Kidney glomerular epithelial cell (primary cell): ENCODE data around the gene THEMIS2.
"Not testable (repeated sequence)": the region's sequence is repeated elsewhere in the genome, so short reads cannot be mapped to it uniquely, and the experiment has no call there.

ENCODE experiments used
- DNase-seq: peaks from one replicate; lab custom pipeline; 2025; lab: John Stamatoyannopoulos, UW

THEMIS2 gene

DNA sequence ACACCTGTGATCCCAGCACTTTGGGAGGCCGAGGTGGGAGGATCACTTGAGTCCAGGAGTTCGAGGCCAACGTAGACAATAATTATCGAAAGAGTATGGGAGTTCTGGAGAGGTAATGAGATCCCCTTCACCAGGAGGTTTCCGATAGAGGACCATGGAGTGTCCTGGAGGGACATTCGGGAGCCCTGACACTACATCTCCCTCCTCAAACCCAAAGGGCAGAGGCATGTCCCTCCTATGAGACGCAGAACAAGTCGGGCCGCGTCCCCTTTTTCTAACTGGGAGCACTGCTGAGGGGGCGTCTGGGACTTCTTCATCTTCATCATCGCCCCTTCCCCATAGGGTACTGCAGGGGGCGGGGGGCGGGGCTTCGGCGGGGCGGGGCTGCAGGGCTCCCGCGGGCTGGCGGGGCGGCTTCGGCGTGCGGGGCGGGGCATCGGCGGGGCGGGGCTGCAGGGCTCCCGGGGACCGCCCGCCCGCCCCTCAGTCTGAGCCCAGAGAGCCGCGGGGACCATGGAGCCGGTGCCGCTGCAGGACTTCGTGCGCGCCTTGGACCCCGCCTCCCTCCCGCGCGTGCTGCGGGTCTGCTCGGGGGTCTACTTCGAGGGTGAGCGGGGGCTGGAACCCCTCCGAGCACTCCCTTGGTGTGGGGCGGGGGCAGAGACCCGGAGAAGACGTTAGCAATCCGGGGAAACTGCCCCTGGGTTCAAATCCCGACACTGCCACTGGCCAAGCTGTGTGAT lies at the start of gene THEMIS2:
THEMIS2 (plus strand) TSS at position 486 of the 743 bp plus-strand sequence; CDS start at position 514, 28 bp downstream.
- DNase-seq: no peak

DNA sequence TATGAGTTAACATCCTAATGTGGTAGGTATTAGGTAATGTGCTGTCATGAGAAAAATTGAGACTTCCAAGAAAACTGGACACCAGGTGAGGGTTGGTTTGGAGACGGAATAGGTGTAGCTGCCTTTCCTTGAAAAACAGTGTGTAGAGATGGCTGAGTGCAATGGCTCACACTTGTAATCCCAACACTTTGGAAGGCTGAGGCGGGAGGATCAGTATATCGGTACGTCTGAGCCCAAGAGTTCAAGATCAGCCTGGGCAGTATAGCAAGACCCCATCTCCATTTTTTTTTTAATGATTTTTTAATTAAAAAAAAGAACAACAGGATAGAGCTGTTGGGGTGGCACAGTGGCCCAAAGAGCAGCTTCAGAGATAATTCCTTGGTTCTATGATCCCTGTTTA lies 48.6 kb upstream of the THEMIS2 start:
- DNase-seq: no peak

DNA sequence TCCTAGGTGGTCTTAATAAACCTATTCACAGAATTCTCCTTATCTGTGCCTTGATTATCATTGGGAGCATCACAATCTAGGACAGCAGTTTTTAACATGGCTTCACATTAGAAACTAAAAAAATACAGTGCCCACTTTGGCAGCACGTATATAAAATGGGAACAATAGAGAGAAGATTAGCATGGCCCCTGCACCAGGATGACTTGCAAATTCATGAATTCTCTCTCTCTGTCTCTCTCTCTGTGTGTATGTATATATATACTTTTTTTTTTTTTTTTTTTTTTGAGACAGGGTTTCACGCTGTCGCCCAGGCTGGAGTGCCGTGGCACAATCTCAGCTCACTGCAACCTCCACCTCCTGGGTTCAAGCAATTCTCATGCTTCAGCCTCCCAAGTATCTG lies 47.9 kb upstream of the THEMIS2 start:
- no peak for DNase-seq

DNA sequence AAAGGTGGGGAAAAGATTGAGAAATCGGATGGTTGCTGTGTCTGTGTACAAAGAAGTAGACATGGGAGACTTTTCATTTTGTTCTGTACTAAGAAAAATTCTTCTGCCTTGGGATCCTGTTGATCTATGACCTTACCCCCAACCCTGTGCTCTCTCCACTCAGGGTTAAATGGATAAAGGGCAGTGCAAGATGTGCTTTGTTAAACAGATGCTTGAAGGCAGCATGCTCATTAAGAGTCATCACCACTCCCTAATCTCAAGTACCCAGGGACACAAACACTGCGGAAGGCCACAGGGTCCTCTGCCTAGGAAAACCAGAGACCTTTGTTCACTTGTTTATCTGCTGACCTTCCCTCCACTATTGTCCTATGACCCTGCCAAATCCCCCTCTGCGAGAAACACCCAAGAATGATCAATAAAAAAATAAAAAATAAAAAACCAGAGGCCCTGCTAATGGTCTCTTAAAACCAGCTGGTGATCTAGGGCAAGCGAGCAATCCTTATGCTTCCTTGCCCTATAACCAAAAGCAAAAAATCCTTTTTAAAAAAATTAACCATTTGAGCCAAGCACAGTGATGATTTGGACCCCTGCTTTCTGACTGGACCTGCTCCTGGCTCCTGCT lies 42.9 kb upstream of the THEMIS2 start:
- DNase-seq: not testable (repeated sequence)

DNA sequence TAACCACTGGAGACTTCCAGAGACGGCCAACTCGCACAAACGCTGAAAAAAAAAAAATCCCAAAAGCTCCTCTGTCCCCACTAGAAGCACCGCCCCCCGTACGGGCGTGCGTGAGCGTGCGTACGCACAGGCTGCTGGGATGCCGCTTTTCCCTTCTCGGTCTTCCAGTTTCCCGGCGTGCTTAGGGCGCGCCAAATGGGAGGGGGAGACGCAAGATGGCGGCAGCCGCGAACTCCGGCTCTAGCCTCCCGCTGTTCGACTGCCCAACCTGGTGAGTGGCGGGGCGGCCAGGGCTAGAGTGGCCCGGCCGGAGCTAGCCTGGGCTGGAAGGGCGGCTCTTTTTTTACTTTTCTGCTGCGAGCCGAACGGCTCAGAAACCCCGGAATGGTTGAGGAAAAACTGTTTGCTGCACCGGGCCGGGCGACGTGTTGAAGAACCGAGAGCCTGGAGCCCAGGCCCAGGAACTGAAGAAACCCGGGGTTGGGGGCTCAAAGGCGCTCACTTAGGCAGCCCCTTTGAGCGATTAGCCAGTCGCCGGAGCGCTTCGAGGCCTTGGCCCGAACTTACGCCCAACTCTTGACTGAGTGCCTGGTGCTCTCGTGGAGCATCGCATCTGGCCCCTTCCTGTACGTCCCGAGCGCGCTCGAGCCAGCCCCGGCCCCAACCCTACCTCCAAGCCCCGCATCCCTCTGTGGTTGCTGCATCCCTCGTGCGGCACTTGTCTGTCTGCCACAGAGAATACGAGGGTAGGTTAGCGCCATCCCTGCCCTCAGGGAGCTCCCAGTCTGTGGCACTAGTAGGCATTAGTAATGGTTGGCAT lies 41.5 kb upstream of the THEMIS2 start, which contains the start of gene PPP1R8:
PPP1R8 (plus strand) TSS at position 162 of the 820 bp plus-strand sequence; CDS start at position 216, 54 bp downstream.
- peak; percentile 97 for DNase-seq

DNA sequence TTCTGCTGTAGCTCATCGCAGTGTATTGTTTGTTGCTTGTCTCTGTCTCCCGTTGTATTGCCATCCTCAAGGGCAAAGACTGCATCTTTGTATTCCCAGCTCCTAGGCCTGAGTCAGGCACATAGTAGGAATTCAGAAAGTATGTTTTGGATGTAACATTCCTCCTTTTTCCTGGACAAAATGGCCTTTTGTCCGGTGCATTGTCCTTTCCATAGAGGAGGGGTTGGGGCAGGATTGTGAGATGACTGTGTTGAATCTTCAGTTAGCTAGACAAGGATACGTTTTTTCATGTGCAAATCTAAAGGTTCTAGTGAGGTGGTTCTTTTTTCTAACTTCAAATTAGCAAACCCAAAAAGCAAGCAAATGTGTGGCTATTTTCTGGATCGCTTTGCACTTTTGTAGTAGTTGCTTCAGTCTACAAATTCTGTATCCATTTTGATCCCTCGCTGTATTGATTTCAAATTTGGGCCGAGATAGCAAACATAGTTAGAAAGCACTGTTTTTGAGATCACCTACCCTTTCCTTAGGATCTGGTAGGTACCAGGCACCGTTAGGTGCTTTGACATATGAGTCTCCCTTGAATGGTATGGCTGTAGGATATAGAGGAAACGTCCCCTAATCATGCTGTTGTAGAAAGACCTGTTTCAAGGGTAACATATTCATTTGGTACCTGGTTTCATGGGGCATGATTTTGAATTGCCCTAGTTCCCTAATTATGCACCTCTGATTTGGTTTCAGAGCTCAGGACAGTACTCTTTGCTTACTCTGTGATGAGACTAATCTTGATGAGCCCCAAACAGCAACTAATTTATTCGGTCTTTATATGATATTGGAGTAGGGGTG lies 40.6 kb upstream of the THEMIS2 start:
- no peak for DNase-seq

DNA sequence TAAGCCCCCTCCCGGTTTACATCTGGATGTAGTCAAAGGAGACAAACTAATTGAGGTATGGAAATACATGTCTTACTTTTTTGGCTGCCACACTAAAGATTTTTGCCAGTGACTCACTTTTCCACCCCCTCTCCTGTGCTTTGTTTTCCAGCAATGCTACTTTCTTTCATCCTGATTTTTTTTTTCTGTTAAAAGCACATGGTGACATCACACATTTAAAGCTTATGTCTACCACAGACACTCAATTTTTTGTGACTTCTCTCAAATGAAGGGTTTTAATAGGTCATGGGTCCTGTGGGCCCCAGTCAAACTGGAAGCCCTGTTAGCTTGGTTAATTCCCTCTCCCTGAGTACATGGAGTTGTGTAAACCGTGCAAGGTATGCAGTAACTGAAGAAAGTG lies 39.6 kb upstream of the THEMIS2 start:
- no peak for DNase-seq

DNA sequence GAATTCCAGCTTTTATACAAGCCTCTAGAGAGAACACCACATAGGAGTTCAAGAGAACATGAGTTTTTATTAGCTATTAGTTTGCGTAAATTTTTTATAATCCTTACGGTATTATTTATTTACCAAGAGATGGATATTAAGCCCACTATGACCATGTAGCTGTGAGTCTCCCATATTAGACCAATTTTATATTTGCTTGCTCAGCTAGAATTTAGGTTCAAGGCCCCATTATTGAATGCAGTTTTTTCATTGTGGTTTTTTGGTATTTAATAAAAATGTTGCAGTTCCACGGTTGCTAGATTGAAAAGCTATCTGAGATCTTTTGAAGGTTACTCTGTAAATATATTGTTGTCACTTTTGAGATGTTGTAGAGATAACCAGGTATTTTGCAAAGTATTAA lies 38.9 kb upstream of the THEMIS2 start:
- no peak for DNase-seq

DNA sequence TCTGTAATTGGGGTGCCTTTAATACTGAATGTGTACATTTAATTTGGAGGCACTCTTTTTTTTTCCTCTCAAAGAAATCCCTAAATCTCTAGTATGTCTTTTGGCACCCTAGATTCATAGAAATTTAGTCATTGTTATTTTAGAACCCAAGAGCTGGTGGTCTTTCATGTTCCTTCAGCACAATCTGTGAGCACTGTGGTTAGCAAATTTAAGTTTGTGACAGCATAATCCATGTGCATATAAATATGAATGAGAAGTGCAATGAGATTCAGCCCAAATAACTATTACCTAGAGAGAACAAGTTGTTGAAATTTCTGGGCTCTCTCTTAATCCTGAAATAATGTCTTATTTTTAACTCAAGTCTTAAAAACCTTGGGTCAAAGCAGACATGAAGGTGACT lies 37.3 kb upstream of the THEMIS2 start:
- no peak for DNase-seq

DNA sequence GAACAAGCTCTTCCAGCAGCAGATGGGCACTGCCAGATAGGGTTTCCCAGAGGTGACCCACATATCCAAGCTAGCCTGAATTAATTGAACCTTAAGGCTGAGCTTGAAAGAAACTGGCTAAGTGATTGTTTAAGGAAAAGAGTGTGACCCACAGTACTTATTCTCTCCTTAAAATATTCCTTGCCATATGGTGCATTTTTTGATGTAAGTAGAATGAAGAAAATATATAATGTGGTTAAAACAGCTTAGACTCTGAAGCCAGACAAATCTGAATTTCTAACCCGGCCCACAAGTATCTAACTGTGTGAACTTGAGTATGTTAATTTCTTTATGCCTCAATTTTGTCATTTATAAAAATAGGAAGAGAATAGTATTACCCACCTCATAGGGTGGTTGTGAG lies 36.8 kb upstream of the THEMIS2 start:
- DNase-seq: no peak

DNA sequence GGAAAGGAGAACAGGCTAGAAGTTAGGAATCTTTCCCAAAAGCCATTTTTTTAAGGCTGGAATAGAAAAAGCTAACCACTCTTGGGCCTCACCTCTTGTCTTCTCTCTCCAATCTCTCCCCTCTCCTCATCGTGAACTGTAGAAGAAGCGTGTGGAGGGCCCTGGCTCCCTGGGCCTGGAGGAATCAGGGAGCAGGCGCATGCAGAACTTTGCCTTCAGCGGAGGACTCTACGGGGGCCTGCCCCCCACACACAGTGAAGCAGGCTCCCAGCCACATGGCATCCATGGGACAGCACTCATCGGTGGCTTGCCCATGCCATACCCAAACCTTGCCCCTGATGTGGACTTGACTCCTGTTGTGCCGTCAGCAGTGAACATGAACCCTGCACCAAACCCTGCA lies 22.4 kb upstream of the THEMIS2 start:
- DNase-seq: no peak

DNA sequence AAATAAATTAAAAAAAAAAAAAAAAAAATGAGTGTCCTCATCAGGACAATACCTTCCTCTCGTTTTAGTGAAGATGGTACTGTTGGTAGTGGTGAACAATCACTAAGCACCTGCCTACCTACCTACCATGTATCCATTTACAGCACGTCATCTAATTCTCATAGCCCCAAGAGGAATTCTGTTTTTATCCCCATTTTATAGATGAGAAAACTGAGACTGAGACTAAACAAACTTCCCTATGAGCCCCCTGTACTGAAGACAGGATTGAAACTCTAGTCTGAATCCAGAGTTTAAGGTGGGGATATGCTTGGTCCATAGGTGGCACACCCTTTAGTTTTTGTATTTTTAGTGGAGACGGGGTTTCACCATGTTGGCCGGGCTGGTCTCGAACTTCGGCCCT lies 17.3 kb upstream of the THEMIS2 start:
- no peak for DNase-seq

DNA sequence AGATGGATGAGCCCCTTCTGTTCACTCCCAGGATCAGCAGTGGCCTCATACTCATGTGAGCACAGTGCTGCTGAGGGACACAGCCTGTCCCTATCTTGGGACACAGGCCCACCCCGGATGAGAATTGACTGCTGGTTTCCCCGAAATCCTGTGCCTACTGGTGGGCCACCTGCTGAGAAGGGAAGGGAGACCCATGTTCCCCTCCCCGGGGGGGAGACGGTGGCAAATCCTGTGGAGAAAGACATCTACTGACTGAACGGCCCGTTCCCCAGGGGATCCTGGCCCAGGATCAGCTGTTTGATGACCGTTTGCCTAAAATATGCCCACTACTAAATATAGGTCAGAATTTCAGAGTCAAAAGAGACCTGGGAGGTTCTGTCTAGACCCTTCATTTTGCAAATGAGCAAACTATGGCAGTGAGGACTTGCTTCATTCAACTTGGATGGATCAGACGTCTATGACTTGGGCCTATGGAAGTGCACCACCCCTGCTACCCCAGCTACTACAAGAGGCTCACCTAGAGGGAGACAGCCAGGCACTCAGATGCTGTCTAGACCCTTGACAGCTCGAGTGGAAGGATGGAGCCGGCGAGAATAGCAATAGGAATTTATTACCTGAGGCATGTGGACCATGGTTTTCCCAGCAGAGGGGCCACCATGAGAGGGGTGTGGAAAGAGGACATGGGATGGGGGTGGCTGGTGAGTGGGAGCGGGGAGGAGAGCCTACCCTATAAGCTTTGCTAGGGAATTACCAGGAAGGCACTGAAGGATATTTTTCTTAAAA lies 15.6 kb upstream of the THEMIS2 start:
- DNase-seq: no peak

DNA sequence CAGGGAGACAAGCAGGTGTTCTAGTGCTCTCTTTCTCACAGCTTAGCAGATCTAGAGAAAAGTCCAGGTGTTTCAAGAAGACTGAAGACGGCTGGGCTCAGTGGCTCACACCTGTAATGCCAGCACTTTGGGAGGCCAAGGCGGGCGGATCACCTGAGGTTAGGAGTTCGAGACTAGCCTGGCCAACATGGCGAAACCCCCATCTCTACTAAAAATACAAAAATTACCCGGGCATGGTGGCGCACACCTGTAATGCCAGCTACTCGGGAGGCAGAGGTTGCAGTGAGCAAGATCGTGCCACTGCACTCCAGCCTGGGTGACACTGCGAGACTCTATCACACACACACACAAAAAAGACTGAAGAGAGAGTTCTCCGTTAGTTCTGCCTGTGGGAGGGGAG lies 14.8 kb upstream of the THEMIS2 start:
- not testable (repeated sequence) for DNase-seq

DNA sequence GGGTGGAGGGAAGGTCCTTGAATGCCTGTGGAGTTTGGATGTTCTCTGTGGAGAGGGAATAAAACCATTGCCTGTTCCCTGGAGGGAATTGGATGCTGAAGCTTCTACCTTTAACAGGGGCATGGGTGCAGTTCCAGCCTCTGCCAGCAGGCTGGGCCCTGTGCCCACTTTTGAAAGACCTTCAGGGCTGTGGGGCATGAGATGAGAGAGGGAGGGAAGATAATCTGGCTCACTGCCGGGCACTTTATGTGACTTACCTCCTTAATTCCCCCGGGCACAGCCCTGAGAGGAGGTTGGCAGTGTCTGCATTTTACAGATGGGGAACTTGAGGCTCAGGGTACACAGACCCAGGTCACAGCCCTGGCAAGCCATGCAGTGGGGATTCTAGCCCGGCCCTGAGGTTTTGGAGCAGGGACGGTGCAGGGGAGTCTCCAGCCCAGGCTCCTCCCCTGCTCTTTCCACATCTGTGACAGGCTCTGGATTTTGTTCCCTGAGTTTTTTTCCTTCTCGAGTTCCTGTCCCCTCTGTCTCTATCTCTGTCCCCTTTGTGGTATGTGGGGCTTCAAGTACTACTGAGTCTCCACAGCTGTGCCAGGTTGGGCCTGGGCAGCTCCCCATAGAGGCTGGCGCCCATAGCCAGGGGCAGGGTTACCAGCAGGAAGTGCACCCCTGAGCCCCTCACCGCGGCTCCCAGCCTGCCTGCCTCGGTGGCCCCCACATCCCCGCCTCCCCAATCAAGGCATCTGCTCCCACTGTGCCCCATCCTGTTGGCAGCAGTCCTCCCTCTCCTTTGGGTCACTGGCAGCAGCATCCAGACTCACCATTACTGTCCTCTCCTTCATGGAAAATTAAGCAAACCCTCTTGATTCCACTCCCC lies 14.0 kb upstream of the THEMIS2 start:
- DNase-seq: peak; percentile 72

DNA sequence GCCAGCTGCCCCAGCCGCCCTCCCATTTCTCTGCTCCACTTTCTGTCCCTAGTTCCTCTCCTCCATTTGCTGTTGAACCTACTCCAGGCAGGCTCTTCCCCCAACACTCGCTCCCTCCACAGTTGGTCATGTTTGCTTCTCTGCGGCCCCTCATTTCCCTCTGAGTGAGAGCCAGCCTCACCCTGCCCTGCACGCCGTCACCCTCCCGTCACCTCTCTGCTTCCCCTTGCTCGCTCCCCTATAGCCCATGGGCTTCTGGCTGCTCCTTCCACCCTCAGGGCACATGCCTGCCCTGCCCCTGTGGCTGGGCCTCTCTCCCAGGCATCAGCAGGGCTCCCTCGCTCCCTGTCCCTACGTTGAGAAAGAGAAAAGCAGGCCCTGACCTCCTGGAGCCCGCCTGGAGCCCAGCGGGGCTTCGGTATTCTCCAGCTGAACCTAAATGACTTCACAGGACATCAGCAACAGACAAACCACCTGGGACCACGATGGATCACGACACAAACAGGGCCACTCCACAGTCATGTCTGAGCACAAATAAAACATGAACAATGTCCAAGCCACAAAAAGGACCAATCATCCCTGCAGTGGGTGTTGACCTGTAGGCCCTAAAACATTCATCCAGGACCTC lies 13.3 kb upstream of the THEMIS2 start:
- DNase-seq: no peak

DNA sequence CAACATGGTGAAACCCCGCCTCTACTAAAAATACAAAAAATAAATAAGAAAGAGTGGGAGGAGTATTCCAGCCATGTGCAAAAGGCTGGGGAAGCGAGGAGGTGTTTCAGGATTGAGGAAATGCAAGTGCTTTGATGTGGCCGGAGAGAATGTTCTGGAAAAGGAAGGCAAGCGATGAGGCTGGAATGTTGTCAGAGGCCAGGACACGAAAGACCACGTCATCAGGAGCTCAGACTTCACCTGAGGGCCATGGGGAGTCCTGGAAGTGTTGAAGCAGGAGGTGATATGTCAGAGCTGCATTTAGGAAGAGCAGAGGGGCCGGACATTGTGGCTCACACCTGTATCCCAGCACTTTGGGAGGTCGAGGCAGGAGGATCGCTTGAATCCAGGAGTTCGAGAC lies 10.9 kb upstream of the THEMIS2 start:
- no peak for DNase-seq

DNA sequence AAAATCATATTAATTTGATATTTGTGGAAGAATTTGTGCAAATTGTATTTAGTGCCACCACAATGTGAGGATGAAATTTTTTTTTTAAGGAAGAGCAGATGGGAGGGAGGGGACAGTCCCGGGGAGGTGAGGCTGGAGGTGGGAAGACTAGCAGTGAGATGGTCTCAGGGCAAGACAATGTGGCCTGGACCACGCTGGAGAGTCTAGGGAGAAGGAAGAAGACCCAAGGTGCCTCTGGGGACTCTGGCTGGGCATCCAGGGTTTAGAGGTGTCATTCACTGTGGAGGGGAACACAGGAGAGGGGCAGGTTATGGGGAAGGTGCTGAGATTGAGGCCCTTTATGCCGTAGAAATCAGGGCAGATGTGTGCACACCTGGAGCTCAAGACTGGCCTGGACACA lies 10.3 kb upstream of the THEMIS2 start:
- DNase-seq: no peak

DNA sequence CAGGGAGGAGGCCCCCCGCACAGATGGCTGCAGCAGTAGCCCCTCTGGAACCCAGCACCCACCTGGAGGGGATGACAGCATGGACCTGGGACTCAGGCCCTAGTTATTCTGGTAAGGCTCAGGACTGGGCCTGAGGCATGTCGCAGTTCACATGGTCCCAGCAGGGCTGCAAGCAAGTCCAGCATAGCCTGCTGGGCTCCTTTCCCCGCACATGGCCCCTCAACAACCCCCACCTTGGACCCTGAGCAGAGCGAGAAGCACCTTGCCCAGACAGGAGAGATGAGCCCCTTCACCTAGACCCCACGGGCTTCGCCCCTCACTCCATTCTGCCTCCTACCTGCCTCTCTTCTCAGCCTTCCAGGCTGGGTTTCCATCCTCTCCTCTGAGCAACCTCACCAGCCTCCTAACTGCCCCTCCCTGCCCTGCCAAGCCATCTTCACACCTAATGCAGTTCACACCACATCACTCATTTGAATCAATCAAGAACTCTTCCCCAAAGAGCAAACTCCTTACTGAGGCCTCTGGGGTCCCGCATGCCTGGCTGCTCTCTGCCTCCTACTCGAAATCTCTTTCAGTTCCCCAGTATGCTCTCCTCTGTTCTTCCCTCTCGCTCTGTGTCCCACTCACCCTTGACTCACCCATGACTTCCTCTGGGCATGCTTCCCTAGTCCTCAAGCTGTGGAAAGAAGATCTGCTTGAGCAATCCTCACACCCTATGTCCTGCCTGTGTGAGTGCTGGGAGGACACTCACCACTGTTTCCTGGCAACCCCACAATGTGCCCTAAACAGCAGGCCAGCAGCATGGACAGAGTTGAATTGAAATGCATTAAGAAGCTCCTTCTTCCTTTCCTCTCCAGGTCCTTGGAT lies 9.4 kb upstream of the THEMIS2 start:
- peak; percentile 98 for DNase-seq
